ENCODE measurements around the gene TTC3.

GRCh38 chr21:37057614-37058013 is 15.4 kb upstream of the TTC3 start:
- TF ChIP-seq TARDBP (IDR thresholded peaks at IDR 0.05) = no peak
- no peak for TF ChIP-seq NFRKB (IDR thresholded peaks at IDR 0.05)
- no peak for TF ChIP-seq FOXM1 (IDR thresholded peaks at IDR 0.05; ENCODE audit: borderline replicate concordance)
- no peak for TF ChIP-seq FOXA1 (IDR thresholded peaks at IDR 0.05)
- TF ChIP-seq LEF1 (IDR thresholded peaks at IDR 0.05; ENCODE audit: borderline replicate concordance) = no peak
- no peak for TF ChIP-seq BHLHE40 (IDR thresholded peaks at IDR 0.05; ENCODE audit: borderline replicate concordance)
- TF ChIP-seq SP1 (IDR thresholded peaks at IDR 0.05) = no peak
